Neural progenitor cell (in vitro differentiated cells): ENCODE results near the gene NALCN. TPM values are rescaled to one million over a fixed set of nuclear protein-coding genes. Genes with fewer than 3 reads are reported as not detected.

Experiments used
- DNase-seq: peaks from one replicate; pipeline ENCODE4 v3.0.0-alpha.2; 2016; ENCODE audit warnings: low spot score
- H2AFZ ChIP-seq: fragments of 200-600 bp; sonication (generic); replicated peaks from 2 replicates; pipeline ENCODE4 v1.6.1; 2016; ENCODE audit warnings: antibody characterized with exemption
- H3F3A ChIP-seq: fragments of 200-600 bp; sonication (generic); 2 replicates; pipeline ENCODE4 v1.6.1; 2016; ENCODE audit warnings: antibody characterized with exemption, low read depth
- H3K27ac ChIP-seq: fragments of 200-600 bp; sonication (generic); 2 replicates; pipeline ENCODE4 v1.5.1; 2016; ENCODE audit warnings: mild to moderate bottlenecking
- H3K27me3 ChIP-seq: fragments of 200-600 bp; sonication (generic); 2 replicates; pipeline ENCODE4 v1.6.1; 2016; ENCODE audit warnings: mild to moderate bottlenecking, moderate library complexity
- H3K36me3 ChIP-seq: fragments of 200-600 bp; sonication (generic); 2 replicates; pipeline ENCODE4 v1.5.1; 2016
- H3K4me1 ChIP-seq: fragments of 200-600 bp; sonication (generic); 2 replicates; pipeline ENCODE4 v1.6.1; 2016; ENCODE audit warnings: mixed run types
- H3K4me2 ChIP-seq: fragments of 200-600 bp; sonication (generic); 2 replicates; pipeline ENCODE4 v1.6.1; 2016
- H3K4me3 ChIP-seq: fragments of 200-600 bp; sonication (generic); 2 replicates; pipeline ENCODE4 v1.5.1; 2016
- H3K79me2 ChIP-seq: fragments of 200-600 bp; sonication (generic); 2 replicates; pipeline ENCODE4 v1.6.1; 2016; ENCODE audit warnings: low read depth
- H3K9ac ChIP-seq: fragments of 200-600 bp; sonication (generic); 2 replicates; pipeline ENCODE4 v1.6.1; 2016
- H3K9me3 ChIP-seq: fragments of 200-600 bp; sonication (generic); 2 replicates; pipeline ENCODE4 v1.5.1; 2016; ENCODE audit warnings: low read depth
- H4K20me1 ChIP-seq: fragments of 200-600 bp; sonication (generic); 2 replicates; pipeline ENCODE4 v1.6.1; 2016; ENCODE audit warnings: low read depth
- H3K27ac Mint-ChIP-seq: 3 replicates; pipeline ENCODE4 v1.8.0; 2021; ENCODE audit warnings: mixed read lengths
- H3K27me3 Mint-ChIP-seq: 2 replicates; pipeline ENCODE4 v1.8.0; 2022; ENCODE audit warnings: low read depth, mild to moderate bottlenecking, inconsistent platforms, moderate library complexity, mixed read lengths; ENCODE audit not compliant: insufficient read depth
- H3K36me3 Mint-ChIP-seq: 3 replicates; pipeline ENCODE4 v1.8.0; 2021; ENCODE audit warnings: mixed read lengths
- H3K4me1 Mint-ChIP-seq: 3 replicates; pipeline ENCODE4 v1.8.0; 2021; ENCODE audit warnings: mixed read lengths
- H3K4me3 Mint-ChIP-seq: 3 replicates; pipeline ENCODE4 v1.8.0; 2021; ENCODE audit warnings: mild to moderate bottlenecking, moderate library complexity, mixed read lengths
- H3K9me3 Mint-ChIP-seq: 3 replicates; pipeline ENCODE4 v1.8.0; 2020; ENCODE audit warnings: mixed read lengths
- CTCF ChIP-seq: fragments of 200-600 bp; sonication (generic); IDR thresholded peaks from 2 replicates; pipeline ENCODE4 v1.5.1; 2017; ENCODE audit warnings: antibody characterized with exemption, mild to moderate bottlenecking
- EZH2 ChIP-seq: fragments of 200-600 bp; sonication (generic); IDR thresholded peaks from 2 replicates; pipeline ENCODE4 v1.6.1; 2017; ENCODE audit warnings: antibody characterized with exemption, mild to moderate bottlenecking, moderate library complexity
- EZH2phosphoT487 ChIP-seq: fragments of 200-600 bp; sonication (generic); IDR thresholded peaks from 2 replicates; pipeline ENCODE4 v1.6.1; 2017; ENCODE audit warnings: antibody characterized with exemption
- total RNA-seq: library from RNA; depleted of rRNA; stranded (reverse); fragments of >200 nt; gene quantifications from 2 replicates; pipeline ENCODE4 v1.2.3, GENCODE V29; 2015; ENCODE audit warnings: low replicate concordance

Gene NALCN
- total RNA-seq, 1 donor from 2014 or later, result 1.1 TPM

- Histone ChIP-seq H3K27ac (no peak overlapping the region), H3K4me3 (no peak overlapping the region), H4K20me1 (no peaks in the 10 kb centered on the region), H2AFZ (no peak overlapping the region), H3K4me1 (no peaks in the 10 kb centered on the region), H3K9me3 (no peaks in the 10 kb centered on the region), H3K36me3 (no peaks in the 10 kb centered on the region), H3K4me2 (no peak overlapping the region), H3K79me2 (no peaks in the 10 kb centered on the region), H3F3A (no peaks in the 10 kb centered on the region), H3K27me3 (peaks cover 9% of the 10 kb centered on the region), H3K9ac (no peak overlapping the region)
- Mint-ChIP-seq H3K27me3 (peaks cover 3% of the 10 kb centered on the region), H3K36me3 (no peaks in the 10 kb centered on the region), H3K4me3 (no peak overlapping the region), H3K9me3 (no peaks in the 10 kb centered on the region), H3K4me1 (peaks cover 4% of the 10 kb centered on the region), H3K27ac (no peak overlapping the region)
- TF ChIP-seq CTCF, result no peak
- no peak for TF ChIP-seq EZH2phosphoT487
- TF ChIP-seq EZH2, result no peak
- DNase-seq, result no peak
These were observed 7.2 kb downstream of the NALCN start for GRCh38 chr13:101408992-101409656.

GRCh38 chr13:101408154-101408553 lies 8.2 kb downstream of the NALCN start:
- TF ChIP-seq EZH2 (no peak), CTCF (no peak), EZH2phosphoT487 (no peak)
- Mint-ChIP-seq H3K27ac (no peak overlapping the region), H3K4me1 (peaks cover 4% of the 10 kb centered on the region), H3K9me3 (no peaks in the 10 kb centered on the region), H3K27me3 (no peaks in the 10 kb centered on the region), H3K36me3 (no peaks in the 10 kb centered on the region), H3K4me3 (no peak overlapping the region)
- Histone ChIP-seq H3K27ac (no peak overlapping the region), H3K36me3 (no peaks in the 10 kb centered on the region), H3K9me3 (no peaks in the 10 kb centered on the region), H3K4me2 (no peak overlapping the region), H3K4me3 (no peak overlapping the region), H2AFZ (no peak overlapping the region), H4K20me1 (no peaks in the 10 kb centered on the region), H3K27me3 (no peaks in the 10 kb centered on the region), H3K79me2 (no peaks in the 10 kb centered on the region), H3K9ac (no peak overlapping the region), H3F3A (no peaks in the 10 kb centered on the region), H3K4me1 (no peaks in the 10 kb centered on the region)
- no peak for DNase-seq

GRCh38 chr13:101406791-101407190 lies 9.5 kb downstream of the NALCN start:
- Histone ChIP-seq H3F3A (no peaks in the 10 kb centered on the region), H3K4me3 (no peak overlapping the region), H3K4me2 (no peak overlapping the region), H3K9me3 (no peaks in the 10 kb centered on the region), H3K79me2 (no peaks in the 10 kb centered on the region), H3K4me1 (no peaks in the 10 kb centered on the region), H3K9ac (no peak overlapping the region), H2AFZ (no peak overlapping the region), H3K27ac (no peak overlapping the region), H3K27me3 (no peaks in the 10 kb centered on the region), H4K20me1 (no peaks in the 10 kb centered on the region), H3K36me3 (no peaks in the 10 kb centered on the region)
- TF ChIP-seq CTCF, result no peak
- TF ChIP-seq EZH2phosphoT487, result no peak
- no peak for TF ChIP-seq EZH2
- H3K27ac Mint-ChIP-seq, result no peak overlapping the region
- H3K4me3 Mint-ChIP-seq, result no peak overlapping the region
- DNase-seq, result no peak
- H3K27me3 Mint-ChIP-seq, result peaks cover 3% of the 10 kb centered on the region
- peaks cover 4% of the 10 kb centered on the region for H3K4me1 Mint-ChIP-seq
- H3K9me3 Mint-ChIP-seq, result no peaks in the 10 kb centered on the region
- no peaks in the 10 kb centered on the region for H3K36me3 Mint-ChIP-seq
